ENCODE results near the gene POLK. TPM values are rescaled to one million over a fixed set of nuclear protein-coding genes. Genes with fewer than 3 reads are reported as not detected.

The POLK gene
- total RNA-seq (2014; rRNA removed): 6.5 and 9.0 TPM in 2 replicates
- Bru-seq, nascent RNA: percentile 69 among the genes with signal in this experiment
- percentile 68 among the genes with signal in this experiment for BruChase-seq, experiment 1, labeled RNA remaining after a 6-hour chase
- BruChase-seq, experiment 2, labeled RNA remaining after a 2-hour chase: percentile 67 among the genes with signal in this experiment
- long read RNA-seq, full-length matches to known transcripts: 3 of 17 reads
- long read RNA-seq, partial matches to known transcripts: 7 of 17 reads
- long read RNA-seq, other reads (novel, unspliced or antisense): 7 of 17 reads

DNA sequence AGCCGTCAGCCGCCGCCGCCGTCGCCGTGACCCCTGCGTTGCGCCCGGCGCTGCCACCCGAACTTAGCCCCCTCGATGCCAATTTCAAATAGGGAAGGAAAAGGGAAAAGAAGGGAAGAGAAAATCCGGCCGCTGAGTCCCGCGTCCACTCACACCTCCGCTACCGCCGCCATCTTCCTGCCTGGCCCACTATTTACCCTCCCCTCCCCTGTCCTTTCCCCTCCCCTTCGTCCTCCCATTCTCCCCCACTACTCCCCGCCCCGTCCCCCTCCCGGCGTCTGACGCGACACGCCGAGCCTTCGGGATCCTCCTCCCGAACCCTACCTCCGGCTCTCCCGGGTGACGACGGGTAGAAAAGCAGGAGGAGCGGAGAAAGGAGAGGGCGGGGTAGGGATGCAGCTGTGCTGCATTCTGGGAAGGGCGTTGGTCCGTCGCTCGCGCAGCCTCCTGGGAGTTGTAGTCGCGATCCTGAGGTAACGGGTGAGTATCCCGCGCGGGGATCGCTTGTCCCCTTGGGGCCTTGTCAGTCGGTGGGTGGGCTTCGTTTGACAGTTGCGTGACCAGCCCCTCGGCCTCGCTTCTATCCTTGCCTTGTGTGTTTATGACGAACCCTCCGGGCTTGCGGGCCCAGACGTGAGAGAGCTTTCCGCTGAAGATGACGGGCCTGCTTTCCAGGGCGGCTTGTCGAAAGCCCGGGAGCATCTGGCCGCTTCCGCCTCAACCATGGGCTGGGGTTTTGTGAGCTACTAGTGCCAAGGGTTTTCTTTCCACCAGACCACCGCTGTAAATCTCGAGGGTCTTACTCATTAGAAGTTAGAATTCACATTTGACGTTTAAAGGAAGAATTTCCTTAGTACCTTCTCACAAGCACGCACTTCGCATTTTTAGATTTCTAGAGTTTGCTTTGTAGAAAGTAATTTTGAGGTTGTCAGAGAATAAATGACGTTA, at the start of gene POLK, which contains the start of gene CERT1:
POLK (plus strand) TSS at position 457 of the 948 bp plus-strand sequence.
CERT1 (minus strand) TSS at position 195 of the 948 bp plus-strand sequence. CDS start 422 bp downstream, outside the sequence.
- Histone ChIP-seq H3K9me3 (ENCODE audit: low read length) (no peaks in the 10 kb centered on the region), H4K20me1 (ENCODE audit: low read length) (no peaks in the 10 kb centered on the region), H2AFZ (ENCODE audit: low read length) (peak within 1 kb of the TSS; percentile 88), H3F3A (ENCODE audit: low read length, unreplicated experiment) (no peaks in the 10 kb centered on the region), H3K4me1 (ENCODE audit: insufficient read depth, low read length) (peaks cover 15% of the 10 kb centered on the region), H3K27me3 (ENCODE audit: low read length) (no peaks in the 10 kb centered on the region), H3K4me2 (ENCODE audit: low read length) (peak within 1 kb of the TSS; percentile 87), H3K9ac (ENCODE audit: low read length) (peak within 1 kb of the TSS; percentile 87), H3K79me2 (ENCODE audit: low read length) (peaks cover 84% of the 10 kb centered on the region), H3K9me2 (replicated peaks; ENCODE audit: low read length) (no peaks in the 10 kb centered on the region), H3K27ac (ENCODE audit: low read length) (peak within 1 kb of the TSS; percentile 10; the same call in 1 of the 2 replicates), H3K4me3 (ENCODE audit: low read length) (peak within 1 kb of the TSS; percentile 83), H3K36me3 (ENCODE audit: low read depth, low read length) (no peaks in the 10 kb centered on the region)
- BruUV-seq (replicated peaks): TSS peak; percentile 69
- TF ChIP-seq EZH2 (IDR thresholded peaks at IDR 0.05; ENCODE audit: low read length, unreplicated experiment): no peak
- ChIA-PET CTCF (no interaction called here), POLR2A (ENCODE audit: unreplicated experiment) (interaction anchor here (0.5 to 0.7 kb wide), 3 partner anchors 165 to 1970 kb away, joined by 3 to 4 read pairs (median 3); no protein-coding TSS in a partner anchor)
- intact Hi-C loops (cut with micrococcal nuclease): loop anchor here (2.0 to 5.0 kb wide), 4 partner anchors 56 to 275 kb away; partner anchors contain the start of genes ANKRD31 and HMGCR
- ATAC-seq (peak; percentile 96), DNase-seq (peak; percentile 95)

DNA sequence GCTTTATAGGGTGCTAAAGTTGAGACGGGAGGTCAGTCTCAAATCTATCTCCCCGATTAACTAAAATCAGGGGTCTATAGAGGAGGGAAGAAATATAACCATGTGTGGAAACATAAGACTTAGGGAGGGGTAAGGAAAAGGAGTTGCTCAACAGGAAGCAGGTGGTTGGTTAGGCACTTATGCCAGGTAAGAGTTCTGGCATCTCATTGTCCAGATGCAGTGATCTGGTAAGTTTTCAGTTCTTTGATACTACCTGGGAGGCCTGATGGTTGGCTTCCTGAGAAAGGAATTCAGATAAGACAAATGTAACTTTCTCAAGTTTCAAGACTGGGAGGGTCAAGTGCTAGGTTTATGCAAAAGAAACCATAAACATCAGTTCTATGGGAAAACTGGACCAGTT, 48.0 kb upstream of the POLK start:
- Histone ChIP-seq H3K27ac (ENCODE audit: low read length) (no peak overlapping the region), H3F3A (ENCODE audit: low read length, unreplicated experiment) (no peaks in the 10 kb centered on the region), H2AFZ (ENCODE audit: low read length) (no peak overlapping the region), H3K9ac (ENCODE audit: low read length) (no peak overlapping the region), H3K36me3 (ENCODE audit: low read depth, low read length) (no peaks in the 10 kb centered on the region), H3K9me2 (replicated peaks; ENCODE audit: low read length) (no peaks in the 10 kb centered on the region), H3K79me2 (ENCODE audit: low read length) (peaks cover 20% of the 10 kb centered on the region), H4K20me1 (ENCODE audit: low read length) (no peaks in the 10 kb centered on the region), H3K4me3 (ENCODE audit: low read length) (no peak overlapping the region), H3K27me3 (ENCODE audit: low read length) (no peaks in the 10 kb centered on the region), H3K4me1 (ENCODE audit: insufficient read depth, low read length) (peaks cover 8% of the 10 kb centered on the region), H3K9me3 (ENCODE audit: low read length) (0 out of 2 replicates have a peak, but pooled peaks cover under 1% of the 10 kb centered on the region), H3K4me2 (ENCODE audit: low read length) (no peak overlapping the region)
- POLR2A ChIA-PET (ENCODE audit: unreplicated experiment): no interaction called here
- TF ChIP-seq EZH2 (IDR thresholded peaks at IDR 0.05; ENCODE audit: low read length, unreplicated experiment): no peak
- CTCF ChIA-PET: no interaction called here
- ATAC-seq (no peak), DNase-seq (peak; percentile 26)
- intact Hi-C loops (cut with micrococcal nuclease): no loop called here
- BruUV-seq (replicated peaks): no TSS peak

GRCh38 chr5:75465480-75465879, 46.2 kb upstream of the POLK start:
- Histone ChIP-seq H3K36me3 (ENCODE audit: low read depth, low read length) (no peaks in the 10 kb centered on the region; the same call in 1 of the 2 replicates), H3K9me2 (replicated peaks; ENCODE audit: low read length) (no peaks in the 10 kb centered on the region), H3K79me2 (ENCODE audit: low read length) (peaks cover 36% of the 10 kb centered on the region), H3K9ac (ENCODE audit: low read length) (no peak overlapping the region), H3K4me2 (ENCODE audit: low read length) (no peak overlapping the region), H3K4me1 (ENCODE audit: insufficient read depth, low read length) (peaks cover 4% of the 10 kb centered on the region), H3K4me3 (ENCODE audit: low read length) (no peak overlapping the region), H3F3A (ENCODE audit: low read length, unreplicated experiment) (no peaks in the 10 kb centered on the region), H3K27ac (ENCODE audit: low read length) (no peak overlapping the region), H3K27me3 (ENCODE audit: low read length) (no peaks in the 10 kb centered on the region), H2AFZ (ENCODE audit: low read length) (no peak overlapping the region), H4K20me1 (ENCODE audit: low read length) (no peaks in the 10 kb centered on the region), H3K9me3 (ENCODE audit: low read length) (peaks cover 16% of the 10 kb centered on the region; the same call in 1 of the 2 replicates)
- ChIA-PET CTCF (no interaction called here), POLR2A (ENCODE audit: unreplicated experiment) (no interaction called here)
- BruUV-seq (replicated peaks): no TSS peak
- TF ChIP-seq, protein P1, sequence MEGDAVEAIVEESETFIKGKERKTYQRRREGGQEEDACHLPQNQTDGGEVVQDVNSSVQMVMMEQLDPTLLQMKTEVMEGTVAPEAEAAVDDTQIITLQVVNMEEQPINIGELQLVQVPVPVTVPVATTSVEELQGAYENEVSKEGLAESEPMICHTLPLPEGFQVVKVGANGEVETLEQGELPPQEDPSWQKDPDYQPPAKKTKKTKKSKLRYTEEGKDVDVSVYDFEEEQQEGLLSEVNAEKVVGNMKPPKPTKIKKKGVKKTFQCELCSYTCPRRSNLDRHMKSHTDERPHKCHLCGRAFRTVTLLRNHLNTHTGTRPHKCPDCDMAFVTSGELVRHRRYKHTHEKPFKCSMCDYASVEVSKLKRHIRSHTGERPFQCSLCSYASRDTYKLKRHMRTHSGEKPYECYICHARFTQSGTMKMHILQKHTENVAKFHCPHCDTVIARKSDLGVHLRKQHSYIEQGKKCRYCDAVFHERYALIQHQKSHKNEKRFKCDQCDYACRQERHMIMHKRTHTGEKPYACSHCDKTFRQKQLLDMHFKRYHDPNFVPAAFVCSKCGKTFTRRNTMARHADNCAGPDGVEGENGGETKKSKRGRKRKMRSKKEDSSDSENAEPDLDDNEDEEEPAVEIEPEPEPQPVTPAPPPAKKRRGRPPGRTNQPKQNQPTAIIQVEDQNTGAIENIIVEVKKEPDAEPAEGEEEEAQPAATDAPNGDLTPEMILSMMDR (conservative IDR thresholded peaks at IDR 0.05; ENCODE audit: low read depth, low read length): no peak
- TF ChIP-seq EZH2 (IDR thresholded peaks at IDR 0.05; ENCODE audit: low read length, unreplicated experiment): no peak
- TF ChIP-seq EZH2phosphoT487 (IDR thresholded peaks at IDR 0.05; ENCODE audit: borderline replicate concordance, low read length): no peak
- intact Hi-C loops (cut with micrococcal nuclease): no loop called here
- ATAC-seq (no peak), DNase-seq (no peak)
